H1 (cell line): ENCODE data around the gene UROS. TPM values are rescaled to one million over a fixed set of nuclear protein-coding genes. Genes with fewer than 3 reads are reported as not detected.

ENCODE experiments used
- CTCF ChIA-PET: fragments of 300-600 bp; sonication (Branson Sonifier 250); formaldehyde crosslinking; loops from one replicate; lab custom pipeline; 2021; ENCODE audit not compliant: partially characterized antibody; lab: Charles Lee
- POLR2A ChIA-PET: fragments of 300-600 bp; sonication (Branson Sonifier 250); formaldehyde crosslinking; loops from one replicate; lab custom pipeline; 2021; ENCODE audit warnings: inconsistent platforms; ENCODE audit not compliant: partially characterized antibody; lab: Charles Lee
- DNase-seq, 2 experiments: peaks; one replicate each; pipeline versions ENCODE4 v3.0.0 to v3.0.0-alpha.2; 2010 to 2022; ENCODE audit warnings: low spot score in 2 of 2, low read depth in 1 of 2, mixed read lengths in 1 of 2
- FAIRE-seq: peaks from 2 replicates; lab custom pipeline; 2011; peaks lifted over from hg19 to GRCh38; lab: Jason Lieb, UNC
- H2AFZ ChIP-seq: 2 replicates; pipeline ENCODE4 v1.8.1; 2012; ENCODE audit warnings: low read length, inconsistent platforms
- H2AK5ac ChIP-seq: 2 replicates; pipeline ENCODE4 v1.6.1; 2013; ENCODE audit warnings: low read depth, low read length
- H2BK120ac ChIP-seq: replicated peaks from 2 replicates; pipeline ENCODE3; 2013; ENCODE audit warnings: low read depth, low read length, inconsistent platforms
- H2BK12ac ChIP-seq: 2 replicates; pipeline ENCODE4 v1.6.1; 2013; ENCODE audit warnings: low read depth, low read length
- H2BK15ac ChIP-seq: 2 replicates; pipeline ENCODE4 v1.6.1; 2013; ENCODE audit warnings: low read length
- H2BK20ac ChIP-seq: 2 replicates; pipeline ENCODE4 v1.6.1; 2013; ENCODE audit warnings: low read length
- H2BK5ac ChIP-seq: 2 replicates; pipeline ENCODE4 v1.6.1; 2013; ENCODE audit warnings: low read depth, low read length
- H3K14ac ChIP-seq: 2 replicates; pipeline ENCODE4 v1.6.1; 2013; ENCODE audit warnings: inconsistent platforms; ENCODE audit not compliant: insufficient read length
- H3K18ac ChIP-seq: 2 replicates; pipeline ENCODE4 v1.6.1; 2013; ENCODE audit warnings: low read length; ENCODE audit errors: extremely low read depth
- H3K23ac ChIP-seq: 2 replicates; pipeline ENCODE4 v1.6.1; 2013; ENCODE audit warnings: inconsistent platforms; ENCODE audit not compliant: insufficient read length
- H3K23me2 ChIP-seq: 2 replicates; pipeline ENCODE4 v1.6.1; 2013; ENCODE audit warnings: low read depth, low read length
- H3K27ac ChIP-seq: 2 replicates; pipeline ENCODE4 v1.6.1; 2011; ENCODE audit warnings: low read depth, low read length, inconsistent platforms
- H3K27me3 ChIP-seq, 4 experiments: replicated peaks in 1 of 4; 1 replicate in 1 of 4; 2 replicates in 3 of 4; pipeline versions ENCODE4 v1.6.1 to v1.8.1; 2011 to 2013; ENCODE audit warnings: low read length in 3 of 4, mild to moderate bottlenecking in 3 of 4, inconsistent platforms in 2 of 4, mixed read lengths in 2 of 4, moderate library complexity in 1 of 4; ENCODE audit not compliant: control insufficient read depth in 3 of 4, insufficient read depth in 3 of 4; ENCODE audit errors: extremely low read depth in 1 of 4
- H3K36me3 ChIP-seq, 4 experiments: 2 replicates each; pipeline versions ENCODE4 v1.6.1 to v1.8.1; 2011 to 2013; ENCODE audit warnings: mild to moderate bottlenecking in 4 of 4, low read length in 3 of 4, moderate library complexity in 2 of 4, control low read depth in 1 of 4, inconsistent platforms in 1 of 4; ENCODE audit not compliant: insufficient read depth in 4 of 4, control insufficient read depth in 2 of 4
- H3K4ac ChIP-seq: replicated peaks from 2 replicates; pipeline ENCODE3; 2013; ENCODE audit warnings: low read length, low read depth, mixed read lengths, inconsistent platforms; ENCODE audit not compliant: insufficient read length
- H3K4me1 ChIP-seq, 4 experiments: replicated peaks in 1 of 4; 1 replicate in 1 of 4; 2 replicates in 3 of 4; pipeline versions ENCODE4 v1.6.1 to v1.8.1; 2011 to 2013; ENCODE audit warnings: low read length in 3 of 4, inconsistent platforms in 2 of 4, mixed read lengths in 1 of 4; ENCODE audit not compliant: insufficient read depth in 4 of 4, control insufficient read depth in 3 of 4
- H3K4me2 ChIP-seq, 2 experiments: 2 replicates each; pipeline versions ENCODE4 v1.6.1 to v1.8.1; 2011 to 2013; ENCODE audit warnings: low read depth in 2 of 2, low read length in 2 of 2, control low read depth in 1 of 2, inconsistent platforms in 1 of 2, mild to moderate bottlenecking in 1 of 2; ENCODE audit not compliant: insufficient read depth in 1 of 2
- H3K4me3 ChIP-seq, 4 experiments: fragments of 200-600, 300-600 bp in 1 of 4; sonication (generic), shearing (Covaris generic), sonication (Bioruptor Twin) in 1 of 4; 2 replicates each; pipeline versions ENCODE4 v1.5.1 to v1.8.1; 2011 to 2016; ENCODE audit warnings: low read length in 4 of 4, low read depth in 3 of 4, control low read depth in 2 of 4, inconsistent platforms in 2 of 4, mild to moderate bottlenecking in 2 of 4, mixed read lengths in 1 of 4, moderate library complexity in 1 of 4; ENCODE audit not compliant: insufficient read depth in 2 of 4; ENCODE audit errors: extremely low read depth in 1 of 4
- H3K56ac ChIP-seq: replicated peaks from 2 replicates; pipeline ENCODE3; 2013; ENCODE audit warnings: low read depth, mild to moderate bottlenecking, mixed read lengths, low read length, inconsistent platforms; ENCODE audit not compliant: insufficient read length
- H3K79me1 ChIP-seq: 2 replicates; pipeline ENCODE4 v1.6.1; 2013; ENCODE audit warnings: low read depth, low read length, control low read depth
- H3K79me2 ChIP-seq, 2 experiments: 2 replicates each; pipeline versions ENCODE4 v1.6.1 to v1.8.1; 2012 to 2013; ENCODE audit warnings: low read length in 2 of 2, mild to moderate bottlenecking in 2 of 2, inconsistent platforms in 1 of 2; ENCODE audit not compliant: insufficient read depth in 2 of 2, control insufficient read depth in 1 of 2
- H3K9ac ChIP-seq, 4 experiments: replicated peaks in 1 of 4; 1 replicate in 1 of 4; 2 replicates in 3 of 4; pipeline versions ENCODE4 v1.6.1 to v1.8.1; 2011 to 2013; ENCODE audit warnings: low read depth in 3 of 4, low read length in 3 of 4, control low read depth in 2 of 4, mild to moderate bottlenecking in 2 of 4, moderate library complexity in 2 of 4, inconsistent platforms in 1 of 4; ENCODE audit errors: extremely low read depth in 1 of 4
- H3K9me3 ChIP-seq, 2 experiments: 2 replicates each; pipeline versions ENCODE4 v1.6.1 to v1.8.1; 2012 to 2013; ENCODE audit warnings: mild to moderate bottlenecking in 2 of 2, moderate library complexity in 2 of 2, control low read depth in 1 of 2, inconsistent platforms in 1 of 2, low read depth in 1 of 2, low read length in 1 of 2, mixed read lengths in 1 of 2; ENCODE audit not compliant: insufficient read depth in 2 of 2
- H4K20me1 ChIP-seq, 2 experiments: replicated peaks in 1 of 2; 2 replicates each; pipeline versions ENCODE3 to v1.8.1; 2011 to 2013; ENCODE audit warnings: inconsistent platforms in 2 of 2, low read length in 2 of 2, mild to moderate bottlenecking in 1 of 2; ENCODE audit not compliant: insufficient read depth in 2 of 2, control insufficient read depth in 1 of 2
- H4K5ac ChIP-seq: 2 replicates; pipeline ENCODE4 v1.6.1; 2013; ENCODE audit warnings: low read length, low read depth, mixed read lengths, inconsistent platforms; ENCODE audit not compliant: insufficient read length
- H4K8ac ChIP-seq: 2 replicates; pipeline ENCODE4 v1.8.0; 2013; ENCODE audit warnings: mild to moderate bottlenecking, moderate library complexity, low read length, inconsistent platforms; ENCODE audit not compliant: insufficient read depth; ENCODE audit errors: extremely low read depth
- H4K91ac ChIP-seq: replicated peaks from 2 replicates; pipeline ENCODE3; 2013; ENCODE audit warnings: low read length, mixed read lengths, inconsistent platforms; ENCODE audit not compliant: insufficient read length
- BCL11A ChIP-seq, 2 experiments: IDR thresholded peaks; one replicate each; pipeline ENCODE4 v1.6.1; 2011; ENCODE audit warnings: low read depth in 2 of 2, low read length in 2 of 2, mild to moderate bottlenecking in 2 of 2
- FOSL1 ChIP-seq: IDR thresholded peaks from 2 replicates; pipeline ENCODE4 v1.6.1; 2011; ENCODE audit warnings: mild to moderate bottlenecking, low read depth, low read length, moderate library complexity; ENCODE audit not compliant: insufficient read depth
- GABPA ChIP-seq: IDR thresholded peaks from 2 replicates; pipeline ENCODE4 v1.6.1; 2011; ENCODE audit warnings: mild to moderate bottlenecking, low read length, moderate library complexity, borderline replicate concordance; ENCODE audit not compliant: insufficient read depth
- JUN ChIP-seq: IDR thresholded peaks from 2 replicates; pipeline ENCODE4 v1.6.1; 2011; ENCODE audit warnings: low read depth, mild to moderate bottlenecking, improper control_type of control experiment, low read length
- KDM5A ChIP-seq: fragments of 200-600 bp; IDR thresholded peaks from 2 replicates; pipeline ENCODE4 v1.7.1; 2012; ENCODE audit warnings: mild to moderate bottlenecking, low read length, inconsistent platforms, mixed read lengths
- PHF8 ChIP-seq: fragments of 200-600 bp; sonication (generic); conservative IDR thresholded peaks from 2 replicates; pipeline ENCODE4 v1.7.1; 2012; ENCODE audit warnings: low read depth, mild to moderate bottlenecking, inconsistent platforms, low read length, moderate library complexity
- SP2 ChIP-seq: IDR thresholded peaks from 2 replicates; pipeline ENCODE4 v1.6.1; 2012; ENCODE audit warnings: mild to moderate bottlenecking, low read length, inconsistent platforms
- TAF1 ChIP-seq: IDR thresholded peaks from 2 replicates; pipeline ENCODE4 v1.6.1; 2011; ENCODE audit warnings: mild to moderate bottlenecking, low read depth, low read length
- WGBS, 2 experiments: shearing (Covaris generic) in 1 of 2; methylation state at CpG; one replicate each; pipeline versions ENCODE4 v1.1.6 to v1.1.7; 2013 to 2015; ENCODE audit warnings: low lambda C conversion rate in 2 of 2, mixed read lengths in 2 of 2, inconsistent platforms in 1 of 2, low coverage in 1 of 2, missing lambda C conversion rate in 1 of 2; ENCODE audit not compliant: insufficient replicate concordance in 2 of 2, insufficient coverage in 1 of 2, insufficient read length in 1 of 2; ENCODE audit errors: extremely low coverage in 1 of 2, missing lambda C conversion rate in 1 of 2; 5-methylcytosine and 5-hydroxymethylcytosine counted together
- polyA plus RNA-seq, 7 experiments: library from polyadenylated mRNA; depleted of rRNA in 3 of 7; stranded (reverse) in 5 of 7; unstranded in 2 of 7; fragments of >200 nt in 5 of 7; fragments of 200-250 nt in 2 of 7; gene quantifications; 1 replicate in 5 of 7; 2 replicates in 1 of 7; 4 replicates in 1 of 7; pipeline versions ENCODE4 v1.2.1 to v1.2.3, GENCODE V29; 2011 to 2013; ENCODE audit warnings: missing spikeins in 2 of 7, mixed read lengths in 2 of 7
- total RNA-seq: library from RNA; stranded (reverse); fragmentation: NEBNext Ultra II Directional; extraction: Animal tissue kit (Norgen Biotek cat#: 25700); gene quantifications from 2 replicates; pipeline ENCODE4 v1.2.1, GENCODE V29; 2021

The UROS gene
- total and polyA plus RNA-seq, 2 of the 8 experiments (the other 6 are each of a cell fraction or from before 2014, with no cell fraction given) = 45.6 to 58.0 TPM

- Histone ChIP-seq H2AK5ac (no peak overlapping the region), H3K4me3 (no peak overlapping the region), H4K20me1 (peaks cover 0 to 3% of the 10 kb centered on the region in 2 experiments), H3K79me1 (no peaks in the 10 kb centered on the region; the same call in 1 of the 2 replicates), H3K14ac (no peak overlapping the region), H3K27ac (no peak overlapping the region), H2BK20ac (no peak overlapping the region), H2BK5ac (no peak overlapping the region), H3K4me1 (no peaks in the 10 kb centered on the region), H4K91ac (no peak overlapping the region), H3K79me2 (0 out of 4 replicates have a peak, but pooled peaks cover 0 to 4% of the 10 kb centered on the region in 2 experiments), H2BK12ac (no peak overlapping the region), H3K4ac (no peak overlapping the region), H3K23ac (no peak overlapping the region), H3K23me2 (no peaks in the 10 kb centered on the region), H2BK120ac (no peak overlapping the region), H4K5ac (no peak overlapping the region), H3K9ac (no peak overlapping the region), H2BK15ac (no peak overlapping the region), H3K18ac (no peak overlapping the region), H3K36me3 (peaks cover 0 to 24% (median 9%) of the 10 kb centered on the region in 4 experiments; a peak in 6 of 8 replicates), H2AFZ (no peak overlapping the region), H3K27me3 (no peaks in the 10 kb centered on the region), H3K9me3 (no peaks in the 10 kb centered on the region), H3K4me2 (no peak overlapping the region), H4K8ac (no peak overlapping the region), H3K56ac (no peak overlapping the region)
- ChIA-PET CTCF (no interaction called here), POLR2A (no interaction called here)
- DNase-seq (no peak), FAIRE-seq (no peak)
- WGBS, 2 experiments = 85% methylated on average over 4 of the region's 4 CpGs; no CpG with 5 or more reads in 1 of the 2 experiments
- TF ChIP-seq SP2 (no peak), TAF1 (no peak), GABPA (no peak), JUN (no peak), BCL11A (IDR thresholded peaks at IDR 0.05; ENCODE audit: low read depth in 2 of 2, low read length in 2 of 2) (no peak), FOSL1 (no peak), PHF8 (no peak), KDM5A (no peak)
Measured at GRCh38 chr10:125816548-125816947, 6.5 kb downstream of the UROS start.
